Esophagus (tissue), 2 donors: ENCODE results near the gene APEX1. TPM values are rescaled to one million over a fixed set of nuclear protein-coding genes. Genes with fewer than 3 reads are reported as not detected.
A peak's percentile ranks its signal among the peaks of the same experiment; 100 is the strongest.

Source experiments
- H3K27ac ChIP-seq, 2 donors: one replicate each; pipeline ENCODE4 v1.5.1; 2013; ENCODE audit warnings: low read depth in 2 of 2, mild to moderate bottlenecking in 2 of 2, inconsistent platforms in 1 of 2, low read length in 1 of 2, moderate library complexity in 1 of 2
- H3K27me3 ChIP-seq, 2 donors: one replicate each; pipeline ENCODE4 v1.6.1; 2013; ENCODE audit warnings: low read length in 2 of 2, control low read depth in 1 of 2, mild to moderate bottlenecking in 1 of 2; ENCODE audit not compliant: insufficient read depth in 2 of 2, control insufficient read depth in 1 of 2
- H3K36me3 ChIP-seq, 2 donors: one replicate each; pipeline ENCODE4 v1.6.1; 2013; ENCODE audit warnings: low read length in 1 of 2; ENCODE audit not compliant: control insufficient read depth in 2 of 2, insufficient read depth in 2 of 2
- H3K4me1 ChIP-seq, 2 donors: one replicate each; pipeline ENCODE4 v1.6.1; 2013; ENCODE audit warnings: low read length in 1 of 2; ENCODE audit not compliant: control insufficient read depth in 2 of 2, insufficient read depth in 2 of 2
- H3K4me3 ChIP-seq, 2 donors: one replicate each; pipeline ENCODE4 v1.5.1; 2013; ENCODE audit warnings: low read length in 2 of 2, mild to moderate bottlenecking in 2 of 2, low read depth in 1 of 2, moderate library complexity in 1 of 2
- H3K9me3 ChIP-seq, 2 donors: one replicate each; pipeline ENCODE4 v1.6.1; 2013; ENCODE audit warnings: mild to moderate bottlenecking in 2 of 2, low read depth in 1 of 2, low read length in 1 of 2, moderate library complexity in 1 of 2; ENCODE audit not compliant: control insufficient read depth in 2 of 2, insufficient read depth in 1 of 2
- WGBS, 2 donors: extraction: QIAGEN DNeasy Blood & Tissue Kit; methylation state at CpG; one replicate each; pipeline ENCODE4 v1.1.7; 2013; 5-methylcytosine and 5-hydroxymethylcytosine counted together
- polyA plus RNA-seq, 2 donors: library from polyadenylated mRNA; stranded (reverse); fragments of 200-250 nt; gene quantifications; one replicate each; pipeline ENCODE4 v1.2.3, GENCODE V29; 2013
- donor health status: healthy with polysubstance abuse.
- donor health status: Bipolar disorder and iron deficiency.

APEX1 gene
- polyA plus RNA-seq, result 100 to 1,000 TPM in 1 of 2 donors, 10 to 100 TPM in 1; 70.6 to 115 TPM

GRCh38 chr14:20454516-20455354 lies at the start of gene APEX1, which contains the start of gene OSGEP:
Gene APEX1 (plus strand): TSS chr14:20455226. CDS start chr14:20455646, 420 bp downstream.
Gene OSGEP (minus strand): TSS chr14:20454812. CDS start chr14:20454683, 129 bp downstream.
- WGBS, 2 donors, result 0% methylated on average over 56 of the region's 56 CpGs
- H3K36me3 ChIP-seq, result peaks cover 26 to 27% of the 10 kb centered on the region in 2 donors
- no peaks in the 10 kb centered on the region for H3K9me3 ChIP-seq
- peaks cover 0 to 5% of the 10 kb centered on the region in 2 donors for H3K4me1 ChIP-seq
- H3K4me3 ChIP-seq, result peak within 1 kb of the TSS; percentile 93 to 95
- no peaks in the 10 kb centered on the region for H3K27me3 ChIP-seq
- H3K27ac ChIP-seq, result peak within 1 kb of the TSS; percentile 96 to 99

GRCh38 chr14:20409226-20409625 lies 45.8 kb upstream of the APEX1 start:
- WGBS, 2 donors, result 84 to 90% methylated on average over 2 of the region's 2 CpGs
- H3K4me3 ChIP-seq, result no peak overlapping the region

DNA sequence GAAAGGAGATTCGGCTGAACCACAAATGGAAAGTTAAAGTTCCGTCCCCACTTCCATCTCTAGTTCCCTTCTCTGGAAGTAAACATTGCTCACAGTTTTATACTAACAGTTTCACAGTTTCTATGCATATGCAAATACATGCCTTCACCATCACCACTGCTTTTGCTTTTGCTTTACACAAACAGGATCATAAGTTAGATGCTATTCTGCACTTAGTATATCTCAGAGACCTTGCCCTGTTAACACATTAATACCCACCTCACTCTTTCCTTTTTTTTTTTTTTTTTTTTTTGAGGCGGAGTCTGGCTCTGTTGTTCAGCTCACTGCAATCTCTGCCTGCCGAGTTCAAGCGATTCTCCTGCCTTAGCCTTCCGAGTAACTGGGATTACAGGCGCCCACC lies 42.6 kb upstream of the APEX1 start:
- H3K9me3 ChIP-seq, result no peaks in the 10 kb centered on the region
- no peaks in the 10 kb centered on the region for H3K4me1 ChIP-seq
- WGBS, 2 donors, result 2 to 3% methylated on average over 7 of the region's 7 CpGs
- peak overlapping the region; percentile 80 to 95 for H3K4me3 ChIP-seq
- peaks cover 7 to 8% of the 10 kb centered on the region in 2 donors for H3K36me3 ChIP-seq
- no peaks in the 10 kb centered on the region for H3K27me3 ChIP-seq
- H3K27ac ChIP-seq, result peak overlapping the region; percentile 96 to 99

More at GRCh38 chr14:20409226-20409625, 45.8 kb upstream of the APEX1 start:
- Histone ChIP-seq H3K4me1 (no peaks in the 10 kb centered on the region), H3K27me3 (no peaks in the 10 kb centered on the region), H3K9me3 (no peaks in the 10 kb centered on the region), H3K27ac (no peak overlapping the region), H3K36me3 (peaks cover 20% of the 10 kb centered on the region in 2 donors)

- H3K27me3 ChIP-seq, result no peaks in the 10 kb centered on the region
- no peaks in the 10 kb centered on the region for H3K4me1 ChIP-seq
- H3K27ac ChIP-seq, result peak within 1 kb of the TSS; percentile 96 to 99
- H3K36me3 ChIP-seq, result peaks cover 1 to 2% of the 10 kb centered on the region in 2 donors
- no peaks in the 10 kb centered on the region for H3K9me3 ChIP-seq
- WGBS, 2 donors, result 0% methylated on average over 43 of the region's 43 CpGs
- peak within 1 kb of the TSS; percentile 80 to 95 for H3K4me3 ChIP-seq
Measured at GRCh38 chr14:20412876-20413743, 41.9 kb upstream of the APEX1 start, which contains the start of gene TEP1. Gene TEP1 (minus strand): TSS chr14:20413501. CDS start chr14:20408439, 5,062 bp downstream.

- H3K4me3 ChIP-seq, result peak overlapping the region; percentile 80 to 95
- H3K9me3 ChIP-seq, result no peaks in the 10 kb centered on the region
- H3K36me3 ChIP-seq, result no peaks in the 10 kb centered on the region
- H3K27me3 ChIP-seq, result no peaks in the 10 kb centered on the region
- H3K27ac ChIP-seq, result peak overlapping the region; percentile 96 to 99
- H3K4me1 ChIP-seq, result no peaks in the 10 kb centered on the region
- WGBS, 2 donors, result 1 to 3% methylated on average over 9 of the region's 9 CpGs
Measured at GRCh38 chr14:20413744-20414082, 41.3 kb upstream of the APEX1 start.

DNA sequence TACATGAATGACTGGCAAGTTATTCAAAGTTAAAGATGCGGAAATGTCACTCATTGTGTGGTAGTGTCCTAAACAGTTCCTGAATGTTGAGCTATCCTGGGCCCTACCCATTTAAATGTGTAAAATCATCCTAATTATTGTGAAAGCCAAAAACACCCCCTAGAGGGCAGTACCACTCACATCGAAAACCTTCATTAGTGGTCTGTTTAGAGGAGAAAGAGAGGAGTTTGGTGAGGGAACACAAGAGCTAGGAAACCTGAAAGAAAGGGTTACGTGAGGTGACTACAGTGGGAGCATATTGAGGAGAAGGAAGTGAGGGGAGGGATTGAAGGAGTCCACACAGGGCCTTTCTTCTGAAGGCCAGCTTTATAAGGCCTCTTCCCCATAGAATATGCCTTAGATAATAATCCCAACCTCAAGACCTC lies 39.2 kb upstream of the APEX1 start:
- WGBS, 2 donors, result 47 to 53% methylated on average over 3 of the region's 3 CpGs
- Histone ChIP-seq H3K27me3 (no peaks in the 10 kb centered on the region), H3K27ac (no peak overlapping the region), H3K4me1 (no peaks in the 10 kb centered on the region), H3K36me3 (no peaks in the 10 kb centered on the region), H3K9me3 (no peaks in the 10 kb centered on the region), H3K4me3 (no peak overlapping the region)

GRCh38 chr14:20416223-20416622 lies 38.8 kb upstream of the APEX1 start:
- H3K27ac ChIP-seq, result no peak overlapping the region
- H3K36me3 ChIP-seq, result no peaks in the 10 kb centered on the region
- WGBS, 2 donors, result 86 to 95% methylated on average over 2 of the region's 2 CpGs
- no peak overlapping the region for H3K4me3 ChIP-seq
- no peaks in the 10 kb centered on the region for H3K27me3 ChIP-seq
- no peaks in the 10 kb centered on the region for H3K4me1 ChIP-seq
- no peaks in the 10 kb centered on the region for H3K9me3 ChIP-seq

DNA sequence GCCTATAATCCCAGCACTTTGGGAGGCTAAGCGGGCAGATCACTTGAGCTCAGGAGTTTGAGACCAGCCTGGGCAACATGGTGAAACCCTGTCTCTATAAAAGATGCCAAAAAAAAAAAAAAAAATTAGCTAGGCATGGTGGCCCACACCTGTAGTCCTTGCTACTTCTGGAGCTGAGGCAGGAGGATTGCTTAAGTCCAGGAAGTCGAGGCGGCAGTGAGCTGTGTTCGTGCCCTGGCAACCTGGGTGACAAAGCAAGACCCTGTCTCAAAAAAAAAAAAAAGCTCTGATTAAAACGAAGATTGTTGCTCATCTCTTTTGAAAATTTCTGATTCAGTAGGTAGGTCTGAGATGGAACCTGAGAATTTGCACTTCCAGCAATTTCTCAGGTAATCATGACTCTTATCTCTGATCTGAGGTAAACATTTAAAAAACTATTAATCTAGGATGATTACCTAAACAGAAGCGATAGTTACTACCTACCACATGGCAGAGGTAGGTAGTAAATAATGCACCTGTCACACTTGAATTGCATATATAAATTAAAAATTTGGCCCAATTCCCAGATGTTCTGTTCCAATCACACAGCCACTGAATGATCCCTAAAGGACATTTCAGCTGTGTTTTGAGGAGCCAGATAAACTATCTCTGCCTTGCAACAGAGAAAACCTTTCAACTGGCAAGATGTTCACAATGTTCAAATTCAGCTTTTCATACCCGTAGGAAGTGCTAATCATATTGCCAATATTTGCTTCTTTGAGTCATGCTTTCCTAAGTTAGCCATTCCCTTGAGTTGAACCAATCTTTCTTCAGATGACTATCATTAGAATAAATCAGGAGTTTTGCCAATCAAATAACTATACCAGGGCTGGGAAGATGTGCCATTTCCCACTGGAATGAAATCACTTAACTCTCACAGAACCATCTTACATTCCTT lies 37.5 kb upstream of the APEX1 start:
- H3K9me3 ChIP-seq, result no peaks in the 10 kb centered on the region
- no peak overlapping the region for H3K27ac ChIP-seq
- H3K27me3 ChIP-seq, result no peaks in the 10 kb centered on the region
- 59 to 70% methylated on average over 7 of the region's 7 CpGs for WGBS, 2 donors
- no peak overlapping the region for H3K4me3 ChIP-seq
- no peaks in the 10 kb centered on the region for H3K36me3 ChIP-seq
- H3K4me1 ChIP-seq, result no peaks in the 10 kb centered on the region
